Body of pancreas (tissue), 4 donors: ENCODE data around the gene IFFO2.

Experiments used
- CTCF ChIP-seq, 7 experiments: fragments of 450-650 bp in 4 of 7; fragments of 200-600 bp in 3 of 7; sonication (generic) in 3 of 7; IDR thresholded peaks; one replicate each; pipeline ENCODE4 v1.5.1; 2016 to 2019; ENCODE audit warnings: antibody characterized with exemption in 7 of 7
- POLR2A ChIP-seq, 3 donors: fragments of 450-650 bp; IDR thresholded peaks; one replicate each; pipeline ENCODE4 v1.6.1; 2016; ENCODE audit warnings: antibody characterized with exemption in 3 of 3, mild to moderate bottlenecking in 2 of 3

GRCh38 chr1:18912550-18912949 lies 43.9 kb downstream of the IFFO2 start:
- TF ChIP-seq CTCF (IDR thresholded peaks at IDR 0.05) (no peak), POLR2A (IDR thresholded peaks at IDR 0.05) (no peak)
